GM23338 (cell line): ENCODE data around the gene ACTG2. TPM values are rescaled to one million over a fixed set of nuclear protein-coding genes. Genes with fewer than 3 reads are reported as not detected.

Experiments
- ATAC-seq: fragments of 200-7000 bp; cut with Tn5 transposase; 3 replicates; pipeline ENCODE4 v1.9.1; 2020
- DNase-seq: peaks from one replicate; pipeline ENCODE4 v3.0.0-alpha.2; 2015; ENCODE audit warnings: low spot score
- H2AFZ ChIP-seq: fragments of 200-600 bp; sonication (generic); 2 replicates; pipeline ENCODE4 v1.8.0; 2016; ENCODE audit warnings: antibody characterized with exemption, mild to moderate bottlenecking, moderate library complexity
- H3F3A ChIP-seq: fragments of 200-600 bp; sonication (generic); replicated peaks from 2 replicates; pipeline ENCODE4 v1.8.0; 2017; ENCODE audit warnings: antibody characterized with exemption, mixed run types, low read depth
- H3K27ac ChIP-seq: fragments of 200-600 bp; sonication (generic); 2 replicates; pipeline ENCODE4 v1.6.1; 2016; ENCODE audit warnings: low read depth
- H3K27me3 ChIP-seq: fragments of 200-600 bp; sonication (generic); 2 replicates; pipeline ENCODE4 v1.8.0; 2016; ENCODE audit warnings: mild to moderate bottlenecking, mixed run types, moderate library complexity; ENCODE audit not compliant: insufficient read depth
- H3K36me3 ChIP-seq: fragments of 200-600 bp; sonication (generic); 2 replicates; pipeline ENCODE4 v1.8.0; 2016; ENCODE audit warnings: mild to moderate bottlenecking; ENCODE audit not compliant: insufficient read depth
- H3K4me1 ChIP-seq: fragments of 200-600 bp; sonication (generic); 2 replicates; pipeline ENCODE4 v1.8.0; 2016; ENCODE audit warnings: mild to moderate bottlenecking, moderate library complexity; ENCODE audit not compliant: insufficient read depth
- H3K4me2 ChIP-seq: fragments of 200-600 bp; sonication (generic); 2 replicates; pipeline ENCODE4 v1.7.1; 2017; ENCODE audit warnings: mixed run types
- H3K4me3 ChIP-seq: fragments of 200-600 bp; sonication (generic); 2 replicates; pipeline ENCODE4 v1.6.1; 2016; ENCODE audit warnings: mixed run types
- H3K79me2 ChIP-seq: fragments of 200-600 bp; sonication (generic); replicated peaks from 2 replicates; pipeline ENCODE4 v1.8.0; 2017; ENCODE audit warnings: mild to moderate bottlenecking; ENCODE audit not compliant: insufficient read depth
- H3K9me2 ChIP-seq: fragments of 200-600 bp; sonication (generic); 2 replicates; pipeline ENCODE4 v1.8.0; 2017; ENCODE audit not compliant: insufficient read depth
- H4K20me1 ChIP-seq: fragments of 200-600 bp; sonication (generic); replicated peaks from 2 replicates; pipeline ENCODE4 v1.8.0; 2017; ENCODE audit warnings: mild to moderate bottlenecking; ENCODE audit not compliant: insufficient read depth
- H3K27ac Mint-ChIP-seq: 2 replicates; pipeline ENCODE4 v1.8.0; 2020; ENCODE audit warnings: inconsistent platforms, mild to moderate bottlenecking, moderate library complexity, mixed read lengths
- H3K27me3 Mint-ChIP-seq: 3 replicates; pipeline ENCODE4 v1.8.0; 2022; ENCODE audit warnings: low read depth, mild to moderate bottlenecking, moderate library complexity, mixed read lengths, inconsistent platforms; ENCODE audit not compliant: insufficient read depth, poor library complexity
- H3K36me3 Mint-ChIP-seq: 3 replicates; pipeline ENCODE4 v1.8.0; 2021; ENCODE audit warnings: low read depth, mild to moderate bottlenecking, inconsistent platforms, moderate library complexity, mixed read lengths
- H3K4me1 Mint-ChIP-seq: 3 replicates; pipeline ENCODE4 v1.8.0; 2020; ENCODE audit warnings: mild to moderate bottlenecking, inconsistent platforms, mixed read lengths
- H3K4me3 Mint-ChIP-seq: 3 replicates; pipeline ENCODE4 v1.8.0; 2021; ENCODE audit warnings: moderate library complexity, mild to moderate bottlenecking, inconsistent platforms, mixed read lengths
- H3K9me3 Mint-ChIP-seq: 3 replicates; pipeline ENCODE4 v1.8.0; 2020; ENCODE audit warnings: moderate library complexity, mild to moderate bottlenecking, inconsistent platforms, mixed read lengths
- CREB1 ChIP-seq: fragments of 250-450 bp; sonication (Bioruptor Pico); IDR thresholded peaks from 2 replicates; pipeline ENCODE4 v1.5.0; 2020; ENCODE audit warnings: low read depth, mild to moderate bottlenecking, moderate library complexity
- EZH2 ChIP-seq: fragments of 200-600 bp; sonication (generic); IDR thresholded peaks from one replicate; pipeline ENCODE4 v1.8.0; 2017; ENCODE audit warnings: antibody characterized with exemption, mild to moderate bottlenecking, low read depth; ENCODE audit not compliant: unreplicated experiment
- EZH2phosphoT487 ChIP-seq: fragments of 200-600 bp; sonication (generic); IDR thresholded peaks from one replicate; pipeline ENCODE4 v1.8.1; 2018; ENCODE audit warnings: antibody characterized with exemption; ENCODE audit not compliant: unreplicated experiment
- JUNB ChIP-seq: IDR thresholded peaks from one replicate; pipeline ENCODE4 v1.6.1; 2016; ENCODE audit warnings: antibody characterized with exemption; ENCODE audit not compliant: unreplicated experiment
- NANOG ChIP-seq: IDR thresholded peaks from 2 replicates; pipeline ENCODE4 v1.6.1; 2016; ENCODE audit warnings: antibody characterized with exemption, borderline replicate concordance
- POLR2AphosphoS5 ChIP-seq: IDR thresholded peaks from 2 replicates; pipeline ENCODE4 v1.6.1; 2016; ENCODE audit warnings: antibody characterized with exemption, low read depth
- STAT1 ChIP-seq: IDR thresholded peaks from one replicate; pipeline ENCODE4 v1.6.1; 2016; ENCODE audit warnings: antibody characterized with exemption; ENCODE audit not compliant: unreplicated experiment
- ZNF114 ChIP-seq: fragments of 250-450 bp; sonication (Bioruptor Pico); IDR thresholded peaks from 2 replicates; pipeline ENCODE4 v1.5.0; 2020; ENCODE audit warnings: mild to moderate bottlenecking, moderate library complexity
- ZNF331 ChIP-seq: fragments of 250-450 bp; sonication (Bioruptor Pico); IDR thresholded peaks from 2 replicates; pipeline ENCODE4 v1.5.0; 2020; ENCODE audit warnings: low read depth, mild to moderate bottlenecking, moderate library complexity
- polyA plus RNA-seq: library from polyadenylated mRNA; unstranded; fragments of >200 nt; fragmentation: Nextera tagmentation; extraction: Ambion mirVana; gene quantifications from 2 replicates; pipeline ENCODE4 v1.2.1, GENCODE V29; 2016
- total RNA-seq: library from RNA; depleted of rRNA; stranded (reverse); fragments of >200 nt; shearing (Covaris generic); gene quantifications from 2 replicates; pipeline ENCODE4 v1.2.3, GENCODE V29; 2014
- TF ChIP-seq, protein P1 (sequence below), 2 experiments: fragments of 200-600 bp in 1 of 2; sonication (generic) in 1 of 2; conservative IDR thresholded peaks; 2 replicates each; pipeline versions ENCODE4 v1.5.1 to v1.6.1; 2016 to 2017; ENCODE audit warnings: antibody characterized with exemption in 2 of 2, low read depth in 2 of 2, mild to moderate bottlenecking in 2 of 2, moderate library complexity in 1 of 2
- TF ChIP-seq, protein P2 (sequence below): fragments of 250-450 bp; sonication (Bioruptor Pico); IDR thresholded peaks from 2 replicates; pipeline ENCODE4 v1.5.0; 2020; ENCODE audit warnings: mild to moderate bottlenecking, moderate library complexity
- TF ChIP-seq, protein P3 (sequence below): IDR thresholded peaks from one replicate; pipeline ENCODE4 v1.6.1; 2018; ENCODE audit warnings: antibody characterized with exemption; ENCODE audit not compliant: unreplicated experiment
- TF ChIP-seq, protein P4 (sequence below): IDR thresholded peaks from 2 replicates; pipeline ENCODE4 v1.6.1; 2016; ENCODE audit warnings: antibody characterized with exemption

ACTG2 gene
- total and polyA plus RNA-seq, 2 experiments from 2014 or later, result 8.0 to 8.5 TPM

DNA sequence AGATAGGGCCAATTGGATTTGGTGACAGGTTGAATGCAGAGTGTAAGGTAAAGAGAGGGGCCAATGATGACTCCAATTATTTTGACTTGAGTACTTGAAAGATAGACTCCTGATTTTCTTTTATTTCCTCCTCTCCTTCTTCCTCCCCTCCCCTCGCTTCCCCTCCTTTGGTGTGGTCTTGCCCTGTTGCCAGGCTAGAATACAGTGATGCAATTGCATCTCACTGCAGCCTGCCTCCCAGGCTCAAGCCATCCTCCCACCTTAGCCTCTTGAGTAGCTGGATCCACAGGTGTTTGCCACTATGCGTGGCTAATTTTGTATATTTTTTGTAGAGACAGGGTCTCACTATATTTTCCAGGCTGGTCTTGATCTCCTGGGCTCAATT, 36.1 kb downstream of the ACTG2 start:
- Mint-ChIP-seq H3K9me3 (no peaks in the 10 kb centered on the region), H3K27ac (no peak overlapping the region), H3K27me3 (peaks cover 2% of the 10 kb centered on the region), H3K4me3 (peak overlapping the region; percentile 67; the same call in 1 of the 3 replicates), H3K36me3 (peaks cover 11% of the 10 kb centered on the region), H3K4me1 (peaks cover 23% of the 10 kb centered on the region)
- Histone ChIP-seq H2AFZ (no peak overlapping the region), H3K27me3 (no peaks in the 10 kb centered on the region), H3K4me3 (no peak overlapping the region), H3K27ac (no peak overlapping the region), H4K20me1 (peaks cover 42% of the 10 kb centered on the region), H3K36me3 (no peaks in the 10 kb centered on the region; the same call in 1 of the 2 replicates), H3K9me2 (no peaks in the 10 kb centered on the region), H3F3A (no peaks in the 10 kb centered on the region; the same call in 1 of the 2 replicates), H3K79me2 (peaks cover 71% of the 10 kb centered on the region), H3K4me2 (peak overlapping the region; percentile 30; the same call in 1 of the 2 replicates), H3K4me1 (peaks cover 15% of the 10 kb centered on the region)
- TF ChIP-seq, protein P1, sequence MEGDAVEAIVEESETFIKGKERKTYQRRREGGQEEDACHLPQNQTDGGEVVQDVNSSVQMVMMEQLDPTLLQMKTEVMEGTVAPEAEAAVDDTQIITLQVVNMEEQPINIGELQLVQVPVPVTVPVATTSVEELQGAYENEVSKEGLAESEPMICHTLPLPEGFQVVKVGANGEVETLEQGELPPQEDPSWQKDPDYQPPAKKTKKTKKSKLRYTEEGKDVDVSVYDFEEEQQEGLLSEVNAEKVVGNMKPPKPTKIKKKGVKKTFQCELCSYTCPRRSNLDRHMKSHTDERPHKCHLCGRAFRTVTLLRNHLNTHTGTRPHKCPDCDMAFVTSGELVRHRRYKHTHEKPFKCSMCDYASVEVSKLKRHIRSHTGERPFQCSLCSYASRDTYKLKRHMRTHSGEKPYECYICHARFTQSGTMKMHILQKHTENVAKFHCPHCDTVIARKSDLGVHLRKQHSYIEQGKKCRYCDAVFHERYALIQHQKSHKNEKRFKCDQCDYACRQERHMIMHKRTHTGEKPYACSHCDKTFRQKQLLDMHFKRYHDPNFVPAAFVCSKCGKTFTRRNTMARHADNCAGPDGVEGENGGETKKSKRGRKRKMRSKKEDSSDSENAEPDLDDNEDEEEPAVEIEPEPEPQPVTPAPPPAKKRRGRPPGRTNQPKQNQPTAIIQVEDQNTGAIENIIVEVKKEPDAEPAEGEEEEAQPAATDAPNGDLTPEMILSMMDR (conservative IDR thresholded peaks at IDR 0.05; ENCODE audit: low read depth in 2 of 2), result no peak
- no peak for TF ChIP-seq POLR2AphosphoS5
- no peak for TF ChIP-seq ZNF331 (CRISPR knock-in tag)
- TF ChIP-seq, protein P2, sequence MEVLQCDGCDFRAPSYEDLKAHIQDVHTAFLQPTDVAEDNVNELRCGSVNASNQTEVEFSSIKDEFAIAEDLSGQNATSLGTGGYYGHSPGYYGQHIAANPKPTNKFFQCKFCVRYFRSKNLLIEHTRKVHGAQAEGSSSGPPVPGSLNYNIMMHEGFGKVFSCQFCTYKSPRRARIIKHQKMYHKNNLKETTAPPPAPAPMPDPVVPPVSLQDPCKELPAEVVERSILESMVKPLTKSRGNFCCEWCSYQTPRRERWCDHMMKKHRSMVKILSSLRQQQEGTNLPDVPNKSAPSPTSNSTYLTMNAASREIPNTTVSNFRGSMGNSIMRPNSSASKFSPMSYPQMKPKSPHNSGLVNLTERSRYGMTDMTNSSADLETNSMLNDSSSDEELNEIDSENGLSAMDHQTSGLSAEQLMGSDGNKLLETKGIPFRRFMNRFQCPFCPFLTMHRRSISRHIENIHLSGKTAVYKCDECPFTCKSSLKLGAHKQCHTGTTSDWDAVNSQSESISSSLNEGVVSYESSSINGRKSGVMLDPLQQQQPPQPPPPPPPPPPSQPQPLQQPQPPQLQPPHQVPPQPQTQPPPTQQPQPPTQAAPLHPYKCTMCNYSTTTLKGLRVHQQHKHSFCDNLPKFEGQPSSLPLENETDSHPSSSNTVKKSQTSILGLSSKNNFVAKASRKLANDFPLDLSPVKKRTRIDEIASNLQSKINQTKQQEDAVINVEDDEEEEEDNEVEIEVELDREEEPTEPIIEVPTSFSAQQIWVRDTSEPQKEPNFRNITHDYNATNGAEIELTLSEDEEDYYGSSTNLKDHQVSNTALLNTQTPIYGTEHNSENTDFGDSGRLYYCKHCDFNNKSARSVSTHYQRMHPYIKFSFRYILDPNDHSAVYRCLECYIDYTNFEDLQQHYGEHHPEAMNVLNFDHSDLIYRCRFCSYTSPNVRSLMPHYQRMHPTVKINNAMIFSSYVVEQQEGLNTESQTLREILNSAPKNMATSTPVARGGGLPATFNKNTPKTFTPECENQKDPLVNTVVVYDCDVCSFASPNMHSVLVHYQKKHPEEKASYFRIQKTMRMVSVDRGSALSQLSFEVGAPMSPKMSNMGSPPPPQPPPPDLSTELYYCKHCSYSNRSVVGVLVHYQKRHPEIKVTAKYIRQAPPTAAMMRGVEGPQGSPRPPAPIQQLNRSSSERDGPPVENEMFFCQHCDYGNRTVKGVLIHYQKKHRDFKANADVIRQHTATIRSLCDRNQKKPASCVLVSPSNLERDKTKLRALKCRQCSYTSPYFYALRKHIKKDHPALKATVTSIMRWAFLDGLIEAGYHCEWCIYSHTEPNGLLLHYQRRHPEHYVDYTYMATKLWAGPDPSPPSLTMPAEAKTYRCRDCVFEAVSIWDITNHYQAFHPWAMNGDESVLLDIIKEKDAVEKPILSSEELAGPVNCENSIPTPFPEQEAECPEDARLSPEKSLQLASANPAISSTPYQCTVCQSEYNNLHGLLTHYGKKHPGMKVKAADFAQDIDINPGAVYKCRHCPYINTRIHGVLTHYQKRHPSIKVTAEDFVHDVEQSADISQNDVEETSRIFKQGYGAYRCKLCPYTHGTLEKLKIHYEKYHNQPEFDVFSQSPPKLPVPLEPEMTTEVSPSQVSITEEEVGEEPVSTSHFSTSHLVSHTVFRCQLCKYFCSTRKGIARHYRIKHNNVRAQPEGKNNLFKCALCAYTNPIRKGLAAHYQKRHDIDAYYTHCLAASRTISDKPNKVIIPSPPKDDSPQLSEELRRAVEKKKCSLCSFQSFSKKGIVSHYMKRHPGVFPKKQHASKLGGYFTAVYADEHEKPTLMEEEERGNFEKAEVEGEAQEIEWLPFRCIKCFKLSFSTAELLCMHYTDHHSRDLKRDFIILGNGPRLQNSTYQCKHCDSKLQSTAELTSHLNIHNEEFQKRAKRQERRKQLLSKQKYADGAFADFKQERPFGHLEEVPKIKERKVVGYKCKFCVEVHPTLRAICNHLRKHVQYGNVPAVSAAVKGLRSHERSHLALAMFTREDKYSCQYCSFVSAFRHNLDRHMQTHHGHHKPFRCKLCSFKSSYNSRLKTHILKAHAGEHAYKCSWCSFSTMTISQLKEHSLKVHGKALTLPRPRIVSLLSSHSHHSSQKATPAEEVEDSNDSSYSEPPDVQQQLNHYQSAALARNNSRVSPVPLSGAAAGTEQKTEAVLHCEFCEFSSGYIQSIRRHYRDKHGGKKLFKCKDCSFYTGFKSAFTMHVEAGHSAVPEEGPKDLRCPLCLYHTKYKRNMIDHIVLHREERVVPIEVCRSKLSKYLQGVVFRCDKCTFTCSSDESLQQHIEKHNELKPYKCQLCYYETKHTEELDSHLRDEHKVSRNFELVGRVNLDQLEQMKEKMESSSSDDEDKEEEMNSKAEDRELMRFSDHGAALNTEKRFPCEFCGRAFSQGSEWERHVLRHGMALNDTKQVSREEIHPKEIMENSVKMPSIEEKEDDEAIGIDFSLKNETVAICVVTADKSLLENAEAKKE (CRISPR knock-in tag), result no peak
- TF ChIP-seq, protein P3, sequence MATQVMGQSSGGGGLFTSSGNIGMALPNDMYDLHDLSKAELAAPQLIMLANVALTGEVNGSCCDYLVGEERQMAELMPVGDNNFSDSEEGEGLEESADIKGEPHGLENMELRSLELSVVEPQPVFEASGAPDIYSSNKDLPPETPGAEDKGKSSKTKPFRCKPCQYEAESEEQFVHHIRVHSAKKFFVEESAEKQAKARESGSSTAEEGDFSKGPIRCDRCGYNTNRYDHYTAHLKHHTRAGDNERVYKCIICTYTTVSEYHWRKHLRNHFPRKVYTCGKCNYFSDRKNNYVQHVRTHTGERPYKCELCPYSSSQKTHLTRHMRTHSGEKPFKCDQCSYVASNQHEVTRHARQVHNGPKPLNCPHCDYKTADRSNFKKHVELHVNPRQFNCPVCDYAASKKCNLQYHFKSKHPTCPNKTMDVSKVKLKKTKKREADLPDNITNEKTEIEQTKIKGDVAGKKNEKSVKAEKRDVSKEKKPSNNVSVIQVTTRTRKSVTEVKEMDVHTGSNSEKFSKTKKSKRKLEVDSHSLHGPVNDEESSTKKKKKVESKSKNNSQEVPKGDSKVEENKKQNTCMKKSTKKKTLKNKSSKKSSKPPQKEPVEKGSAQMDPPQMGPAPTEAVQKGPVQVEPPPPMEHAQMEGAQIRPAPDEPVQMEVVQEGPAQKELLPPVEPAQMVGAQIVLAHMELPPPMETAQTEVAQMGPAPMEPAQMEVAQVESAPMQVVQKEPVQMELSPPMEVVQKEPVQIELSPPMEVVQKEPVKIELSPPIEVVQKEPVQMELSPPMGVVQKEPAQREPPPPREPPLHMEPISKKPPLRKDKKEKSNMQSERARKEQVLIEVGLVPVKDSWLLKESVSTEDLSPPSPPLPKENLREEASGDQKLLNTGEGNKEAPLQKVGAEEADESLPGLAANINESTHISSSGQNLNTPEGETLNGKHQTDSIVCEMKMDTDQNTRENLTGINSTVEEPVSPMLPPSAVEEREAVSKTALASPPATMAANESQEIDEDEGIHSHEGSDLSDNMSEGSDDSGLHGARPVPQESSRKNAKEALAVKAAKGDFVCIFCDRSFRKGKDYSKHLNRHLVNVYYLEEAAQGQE, result no peak
- TF ChIP-seq ZNF114, result no peak
- TF ChIP-seq NANOG, result no peak
- TF ChIP-seq, protein P4, sequence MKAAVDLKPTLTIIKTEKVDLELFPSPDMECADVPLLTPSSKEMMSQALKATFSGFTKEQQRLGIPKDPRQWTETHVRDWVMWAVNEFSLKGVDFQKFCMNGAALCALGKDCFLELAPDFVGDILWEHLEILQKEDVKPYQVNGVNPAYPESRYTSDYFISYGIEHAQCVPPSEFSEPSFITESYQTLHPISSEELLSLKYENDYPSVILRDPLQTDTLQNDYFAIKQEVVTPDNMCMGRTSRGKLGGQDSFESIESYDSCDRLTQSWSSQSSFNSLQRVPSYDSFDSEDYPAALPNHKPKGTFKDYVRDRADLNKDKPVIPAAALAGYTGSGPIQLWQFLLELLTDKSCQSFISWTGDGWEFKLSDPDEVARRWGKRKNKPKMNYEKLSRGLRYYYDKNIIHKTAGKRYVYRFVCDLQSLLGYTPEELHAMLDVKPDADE, result no peak
- TF ChIP-seq EZH2, result no peak
- no peak for TF ChIP-seq CREB1 (CRISPR knock-in tag)
- no peak for TF ChIP-seq JUNB
- no peak for TF ChIP-seq STAT1
- no peak for TF ChIP-seq EZH2phosphoT487
- ATAC-seq (no peak), DNase-seq (no peak)
